Vagina (tissue), 2 donors: ENCODE data around the gene PUS7.

ENCODE experiments used
- CTCF ChIP-seq, 3 experiments: fragments of 450-650 bp in 2 of 3; fragments of 200-600 bp in 1 of 3; sonication (generic) in 1 of 3; IDR thresholded peaks; one replicate each; pipeline ENCODE4 v1.5.1; 2017 to 2019; ENCODE audit warnings: antibody characterized with exemption in 3 of 3, mild to moderate bottlenecking in 2 of 3, moderate library complexity in 2 of 3
- POLR2A ChIP-seq, 2 donors: fragments of 450-650 bp; IDR thresholded peaks; one replicate each; pipeline ENCODE4 v1.6.1; 2017; ENCODE audit warnings: antibody characterized with exemption in 2 of 2, mild to moderate bottlenecking in 2 of 2, moderate library complexity in 2 of 2

GRCh38 chr7:105477908-105478307, 44.2 kb downstream of the PUS7 start:
- TF ChIP-seq CTCF (IDR thresholded peaks at IDR 0.05) (no peak), POLR2A (IDR thresholded peaks at IDR 0.05) (no peak)
